ENCODE results near the gene S100A8.

S100A8 gene

DNA sequence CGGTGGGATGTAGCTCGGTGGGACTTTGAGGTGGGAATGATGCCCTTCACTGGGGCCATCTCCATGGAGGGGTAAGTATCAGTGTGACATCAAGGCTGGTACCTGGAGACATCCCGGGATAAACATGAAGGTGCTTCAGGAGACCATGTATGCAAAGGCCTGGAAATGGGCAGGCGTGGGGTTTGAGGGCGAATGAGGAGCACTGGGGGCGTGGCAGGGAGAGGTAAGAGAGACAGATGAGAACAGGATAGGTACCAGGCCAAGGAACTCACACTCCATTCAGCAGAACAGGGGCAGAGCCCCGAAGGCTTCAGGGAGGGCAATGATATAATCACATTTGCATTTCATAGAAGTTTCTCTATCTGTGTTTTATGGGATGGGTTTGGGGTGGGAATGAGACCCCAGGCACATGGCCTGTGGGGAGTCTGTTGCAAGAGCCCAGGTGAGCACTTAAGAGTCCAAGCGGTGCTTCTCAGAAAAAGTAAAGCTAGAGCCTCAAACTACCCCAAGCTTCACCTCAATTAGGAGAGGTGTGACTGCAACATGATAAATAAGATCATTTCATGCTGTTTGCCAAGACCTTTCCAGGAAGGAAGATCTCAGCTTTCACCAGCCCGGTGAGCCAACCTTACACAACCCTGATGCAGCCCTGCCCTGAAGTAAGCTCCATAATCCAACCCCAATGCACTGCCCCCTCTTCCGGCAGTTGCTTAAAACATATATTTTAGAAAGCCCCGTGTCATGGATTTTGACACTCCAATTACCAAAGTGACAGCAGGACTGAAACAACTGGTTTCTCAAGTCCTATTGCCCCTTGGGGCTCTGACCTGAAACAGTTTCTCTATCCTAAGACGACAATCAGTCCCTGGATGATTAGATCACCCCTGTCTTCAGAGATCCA lies 25.9 kb downstream of the S100A8 start:
- H3K27ac Mint-ChIP-seq, result no peak overlapping the region
- H3K36me3 Mint-ChIP-seq (ENCODE audit: low read depth), result no peaks in the 10 kb centered on the region
- H3K27me3 Mint-ChIP-seq, result no peaks in the 10 kb centered on the region
- no peaks in the 10 kb centered on the region for H3K4me1 Mint-ChIP-seq (ENCODE audit: low read depth)
- H3K9me3 Mint-ChIP-seq, result no peaks in the 10 kb centered on the region
- H3K4me3 Mint-ChIP-seq, result no peak overlapping the region

DNA sequence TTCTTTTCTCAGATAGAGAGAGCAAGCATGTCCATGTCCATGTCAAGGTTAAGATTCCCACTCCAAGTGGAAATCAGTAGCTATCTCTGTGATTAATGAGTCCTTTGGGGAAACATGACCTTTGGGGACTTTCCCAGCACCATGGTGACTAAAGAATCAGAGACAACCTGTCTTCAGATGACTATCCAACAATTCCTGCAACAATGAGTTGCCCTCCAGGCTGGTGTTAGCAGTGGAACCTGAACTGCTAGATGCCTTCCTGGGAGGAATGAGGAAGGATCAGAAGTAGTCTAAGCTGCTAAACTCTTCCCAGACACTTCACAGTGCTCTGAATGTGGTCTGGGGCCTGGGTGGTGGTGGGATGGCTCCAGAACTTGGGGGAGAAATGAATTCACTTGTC lies 26.7 kb downstream of the S100A8 start:
- no peaks in the 10 kb centered on the region for H3K9me3 Mint-ChIP-seq
- H3K27ac Mint-ChIP-seq, result no peak overlapping the region
- H3K4me1 Mint-ChIP-seq (ENCODE audit: low read depth), result no peaks in the 10 kb centered on the region
- no peaks in the 10 kb centered on the region for H3K27me3 Mint-ChIP-seq
- H3K4me3 Mint-ChIP-seq, result no peak overlapping the region
- H3K36me3 Mint-ChIP-seq (ENCODE audit: low read depth), result no peaks in the 10 kb centered on the region

DNA sequence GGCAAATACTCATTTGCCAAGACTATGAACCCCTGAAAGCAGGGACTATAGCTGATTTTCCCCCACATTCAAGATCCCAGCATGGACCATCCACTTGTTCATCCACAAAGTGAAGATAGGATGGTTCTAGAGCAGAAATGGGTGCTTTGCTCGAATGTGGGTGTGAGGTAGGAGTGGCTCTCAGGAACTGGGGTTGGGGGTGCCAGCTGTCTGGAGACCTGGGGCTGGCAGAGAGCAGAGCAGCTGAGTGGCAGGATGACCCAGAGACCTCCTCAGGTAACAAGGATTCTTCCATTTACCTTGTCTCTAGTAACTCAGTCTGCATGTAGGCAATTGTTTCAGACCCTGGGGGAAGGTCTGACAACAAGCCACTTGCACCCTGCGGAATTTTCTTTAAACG lies 27.2 kb downstream of the S100A8 start:
- H3K27me3 Mint-ChIP-seq, result no peaks in the 10 kb centered on the region
- H3K4me1 Mint-ChIP-seq (ENCODE audit: low read depth), result no peaks in the 10 kb centered on the region
- H3K9me3 Mint-ChIP-seq, result no peaks in the 10 kb centered on the region
- no peak overlapping the region for H3K4me3 Mint-ChIP-seq
- no peak overlapping the region for H3K27ac Mint-ChIP-seq
- no peaks in the 10 kb centered on the region for H3K36me3 Mint-ChIP-seq (ENCODE audit: low read depth)

DNA sequence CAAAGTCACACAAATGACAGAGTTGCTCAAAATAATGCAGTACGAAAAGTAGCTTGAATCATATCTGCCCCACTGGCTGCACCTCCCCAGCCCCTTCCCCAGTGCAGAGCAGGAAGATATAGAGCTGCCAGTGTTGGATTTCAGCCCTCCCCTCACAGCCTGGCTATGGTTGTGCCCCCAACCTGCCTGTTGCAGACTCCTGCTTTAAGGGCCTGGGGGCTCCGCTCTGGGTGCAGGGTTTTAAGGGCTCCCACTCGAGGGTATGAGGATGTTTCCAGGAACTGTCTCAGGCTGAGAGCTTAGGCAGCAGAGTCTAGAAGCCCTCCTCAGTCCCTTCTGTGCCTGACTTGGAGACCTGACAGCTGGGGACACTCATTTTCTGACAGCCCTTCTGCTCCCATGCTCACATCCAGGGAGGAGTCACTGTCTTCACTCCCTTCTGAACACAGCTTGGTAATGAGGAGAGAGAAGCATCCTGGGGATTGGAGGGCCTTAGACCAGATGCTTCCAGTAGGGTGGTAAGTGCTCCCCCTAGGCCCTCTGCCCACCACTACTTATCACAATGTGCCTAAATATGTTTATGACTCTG lies 28.6 kb downstream of the S100A8 start:
- H3K27me3 Mint-ChIP-seq, result no peaks in the 10 kb centered on the region

DNA sequence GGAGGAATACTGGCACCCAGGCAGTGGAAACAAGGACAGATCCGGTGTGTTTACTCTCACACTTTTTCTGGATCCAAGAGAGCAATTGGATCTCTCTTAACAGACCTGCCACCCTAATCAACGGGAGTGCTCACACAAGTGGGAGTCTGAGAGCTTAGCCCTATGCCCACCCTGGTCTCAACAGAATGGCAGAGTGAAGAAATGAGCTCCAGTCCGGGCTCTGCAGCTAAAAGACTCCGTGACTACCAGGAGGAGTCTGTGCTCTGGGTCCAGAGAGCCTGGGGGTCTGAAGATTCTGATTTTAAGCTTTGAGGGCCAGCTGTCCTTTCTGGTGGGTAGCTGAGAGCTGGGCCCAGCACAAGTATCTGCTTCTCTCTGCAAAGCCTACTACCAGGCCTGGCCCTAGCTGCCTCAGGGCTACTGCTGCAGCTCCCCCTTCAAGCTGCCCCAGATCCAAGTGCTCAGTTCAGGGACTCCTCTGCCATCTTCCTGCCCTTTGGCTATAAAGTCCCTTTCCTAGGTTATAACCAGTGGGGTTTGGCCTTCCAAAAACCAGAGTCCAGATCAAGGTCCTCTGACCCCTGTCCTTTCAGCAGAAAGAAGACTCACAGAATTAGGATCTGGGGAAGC lies 29.3 kb downstream of the S100A8 start:
- Mint-ChIP-seq H3K27ac (no peak overlapping the region), H3K4me1 (ENCODE audit: low read depth) (peaks cover 14% of the 10 kb centered on the region), H3K27me3 (no peaks in the 10 kb centered on the region), H3K4me3 (no peak overlapping the region), H3K36me3 (ENCODE audit: low read depth) (no peaks in the 10 kb centered on the region), H3K9me3 (no peaks in the 10 kb centered on the region)

More for the DNA sequence above, 28.6 kb downstream of the S100A8 start:
- Mint-ChIP-seq H3K27ac (no peak overlapping the region), H3K9me3 (no peaks in the 10 kb centered on the region), H3K4me1 (ENCODE audit: low read depth) (peaks cover 11% of the 10 kb centered on the region), H3K36me3 (ENCODE audit: low read depth) (no peaks in the 10 kb centered on the region), H3K4me3 (no peak overlapping the region)

DNA sequence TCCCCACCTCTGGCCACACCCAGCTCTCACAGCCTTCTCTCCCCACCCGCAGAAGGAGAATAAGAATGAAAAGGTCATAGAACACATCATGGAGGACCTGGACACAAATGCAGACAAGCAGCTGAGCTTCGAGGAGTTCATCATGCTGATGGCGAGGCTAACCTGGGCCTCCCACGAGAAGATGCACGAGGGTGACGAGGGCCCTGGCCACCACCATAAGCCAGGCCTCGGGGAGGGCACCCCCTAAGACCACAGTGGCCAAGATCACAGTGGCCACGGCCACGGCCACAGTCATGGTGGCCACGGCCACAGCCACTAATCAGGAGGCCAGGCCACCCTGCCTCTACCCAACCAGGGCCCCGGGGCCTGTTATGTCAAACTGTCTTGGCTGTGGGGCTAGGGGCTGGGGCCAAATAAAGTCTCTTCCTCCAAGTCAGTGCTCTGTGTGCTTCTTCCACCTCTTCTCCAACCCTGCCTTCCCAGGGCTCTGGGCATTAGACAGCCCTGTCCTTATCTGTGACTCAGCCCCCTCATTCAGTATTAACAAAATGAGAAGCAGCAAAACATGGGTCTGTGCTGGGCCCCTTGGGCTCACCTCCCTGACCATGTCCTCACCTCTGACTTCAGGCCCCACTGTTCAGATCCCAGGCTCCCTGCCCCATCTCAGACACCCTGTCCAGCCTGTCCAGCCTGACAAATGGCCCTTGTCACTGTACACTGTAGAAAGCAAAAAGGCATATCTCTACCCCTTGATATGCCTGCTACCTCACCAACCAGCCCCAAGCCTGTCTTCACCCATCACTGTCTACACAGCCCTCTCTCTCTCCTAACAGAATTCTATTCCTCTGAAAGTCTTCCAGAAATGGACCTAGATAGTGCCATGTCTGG lies 30.0 kb downstream of the S100A8 start:
- H3K36me3 Mint-ChIP-seq (ENCODE audit: low read depth), result no peaks in the 10 kb centered on the region

DNA sequence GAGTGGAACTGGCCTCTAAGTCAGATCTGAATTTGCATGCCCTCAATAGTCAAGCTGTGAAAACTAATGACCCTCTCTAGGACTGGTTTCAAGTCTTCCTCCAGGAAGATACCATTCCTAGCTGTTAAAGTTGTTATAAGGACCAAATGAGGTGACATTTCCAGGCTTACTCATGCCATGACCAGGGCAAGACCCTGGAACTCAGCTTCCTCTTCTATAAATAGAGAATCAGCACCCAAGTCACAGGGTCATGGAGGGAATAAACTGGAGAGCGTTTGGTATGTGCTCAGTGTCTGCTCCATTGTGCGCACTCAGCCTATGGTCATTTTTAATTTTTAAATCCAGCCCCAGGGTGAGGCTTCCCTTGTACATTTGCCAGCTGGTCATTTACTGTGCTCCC lies 30.7 kb downstream of the S100A8 start:
- Mint-ChIP-seq H3K4me3 (no peak overlapping the region), H3K9me3 (no peaks in the 10 kb centered on the region), H3K27me3 (peaks cover 5% of the 10 kb centered on the region), H3K27ac (no peak overlapping the region), H3K36me3 (ENCODE audit: low read depth) (no peaks in the 10 kb centered on the region), H3K4me1 (ENCODE audit: low read depth) (peaks cover 14% of the 10 kb centered on the region)

More for the DNA sequence above, 30.0 kb downstream of the S100A8 start:
- Mint-ChIP-seq H3K27ac (no peak overlapping the region), H3K4me1 (ENCODE audit: low read depth) (peaks cover 14% of the 10 kb centered on the region), H3K9me3 (no peaks in the 10 kb centered on the region), H3K4me3 (no peak overlapping the region), H3K27me3 (peaks cover 5% of the 10 kb centered on the region)

DNA sequence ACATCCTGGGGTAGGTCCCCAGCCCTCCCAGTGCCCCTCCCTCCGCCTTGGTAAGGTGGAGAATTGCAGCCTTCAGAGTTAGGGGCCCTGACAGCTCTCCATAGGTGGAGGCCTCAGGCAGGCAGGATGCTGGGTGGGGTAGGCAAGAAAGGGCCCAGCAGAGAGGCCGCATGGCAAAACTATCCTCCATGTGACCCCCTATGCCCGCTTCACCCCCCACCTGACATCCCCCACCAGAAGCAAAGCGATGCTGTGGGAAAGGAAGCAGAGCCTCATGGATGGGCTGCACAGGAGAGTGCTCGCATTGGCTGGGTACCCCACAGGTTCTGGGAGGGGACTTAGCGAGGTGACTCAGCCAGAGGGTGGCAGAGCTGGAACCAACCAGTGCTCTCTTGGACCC lies 31.6 kb downstream of the S100A8 start:
- Mint-ChIP-seq H3K9me3 (no peaks in the 10 kb centered on the region), H3K4me1 (ENCODE audit: low read depth) (peaks cover 14% of the 10 kb centered on the region), H3K36me3 (ENCODE audit: low read depth) (no peaks in the 10 kb centered on the region), H3K27ac (no peak overlapping the region), H3K27me3 (peaks cover 5% of the 10 kb centered on the region), H3K4me3 (no peak overlapping the region)

DNA sequence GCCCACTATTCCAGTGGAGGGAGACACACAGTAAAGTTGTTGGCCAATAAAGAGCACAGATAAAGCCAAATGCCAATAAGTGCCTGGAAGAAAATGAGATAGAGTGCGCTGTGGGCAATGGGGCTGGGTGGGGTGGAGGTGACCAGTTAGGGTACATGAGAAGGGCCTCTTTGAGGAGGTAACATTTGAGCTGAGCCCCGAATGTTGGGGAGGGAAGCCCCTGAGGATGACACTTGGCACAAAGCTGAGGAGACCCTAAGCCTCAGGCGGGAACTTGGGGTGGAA lies 32.2 kb downstream of the S100A8 start:
- H3K4me1 Mint-ChIP-seq (ENCODE audit: low read depth), result peaks cover 14% of the 10 kb centered on the region
- peaks cover 5% of the 10 kb centered on the region for H3K27me3 Mint-ChIP-seq
- H3K9me3 Mint-ChIP-seq, result no peaks in the 10 kb centered on the region
- H3K27ac Mint-ChIP-seq, result no peak overlapping the region
- no peak overlapping the region for H3K4me3 Mint-ChIP-seq
- no peaks in the 10 kb centered on the region for H3K36me3 Mint-ChIP-seq (ENCODE audit: low read depth)

DNA sequence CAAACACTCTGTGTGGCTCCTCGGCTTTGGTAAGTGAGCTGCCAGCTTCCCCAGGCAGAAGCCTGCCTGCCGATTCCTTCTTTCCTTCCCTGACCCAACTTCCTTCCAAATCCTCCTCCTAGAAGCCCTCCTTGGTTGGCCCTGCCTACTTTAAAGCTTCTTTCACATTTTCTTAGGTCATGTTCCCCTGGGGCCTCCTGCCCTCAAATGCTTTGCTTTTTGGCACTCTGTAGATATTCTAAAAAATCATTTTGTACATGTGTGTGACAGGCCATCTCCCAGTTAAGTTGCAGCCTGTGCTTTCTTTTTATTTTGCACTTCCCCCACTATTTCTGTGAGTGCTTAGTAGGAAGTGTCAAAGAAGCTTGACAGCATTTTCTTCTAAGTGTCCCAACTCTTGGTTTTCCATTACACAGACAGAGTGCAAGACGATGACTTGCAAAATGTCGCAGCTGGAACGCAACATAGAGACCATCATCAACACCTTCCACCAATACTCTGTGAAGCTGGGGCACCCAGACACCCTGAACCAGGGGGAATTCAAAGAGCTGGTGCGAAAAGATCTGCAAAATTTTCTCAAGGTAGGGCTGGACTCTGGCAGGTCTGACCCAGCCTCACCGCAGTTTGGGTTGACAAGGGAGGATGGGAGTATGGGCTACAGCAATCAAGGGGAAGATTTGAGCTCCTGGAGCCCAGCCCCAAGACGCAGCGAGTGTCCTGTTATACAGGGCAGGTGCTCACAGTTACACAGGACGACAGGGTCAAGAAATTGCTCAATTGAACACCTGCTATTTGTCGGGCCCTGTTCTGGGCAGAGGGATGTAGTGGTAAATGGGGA lies 32.8 kb downstream of the S100A8 start, which contains the start of gene S100A9:
Gene S100A9, plus strand, starts transcription at position 2 of the 838 bp plus-strand sequence. Its CDS starts 430 bp downstream, at position 432.
- Mint-ChIP-seq H3K36me3 (ENCODE audit: low read depth) (no peaks in the 10 kb centered on the region), H3K27ac (no peak within 1 kb of the TSS), H3K9me3 (no peaks in the 10 kb centered on the region), H3K27me3 (peaks cover 5% of the 10 kb centered on the region), H3K4me1 (ENCODE audit: low read depth) (peaks cover 14% of the 10 kb centered on the region), H3K4me3 (no peak within 1 kb of the TSS)

DNA sequence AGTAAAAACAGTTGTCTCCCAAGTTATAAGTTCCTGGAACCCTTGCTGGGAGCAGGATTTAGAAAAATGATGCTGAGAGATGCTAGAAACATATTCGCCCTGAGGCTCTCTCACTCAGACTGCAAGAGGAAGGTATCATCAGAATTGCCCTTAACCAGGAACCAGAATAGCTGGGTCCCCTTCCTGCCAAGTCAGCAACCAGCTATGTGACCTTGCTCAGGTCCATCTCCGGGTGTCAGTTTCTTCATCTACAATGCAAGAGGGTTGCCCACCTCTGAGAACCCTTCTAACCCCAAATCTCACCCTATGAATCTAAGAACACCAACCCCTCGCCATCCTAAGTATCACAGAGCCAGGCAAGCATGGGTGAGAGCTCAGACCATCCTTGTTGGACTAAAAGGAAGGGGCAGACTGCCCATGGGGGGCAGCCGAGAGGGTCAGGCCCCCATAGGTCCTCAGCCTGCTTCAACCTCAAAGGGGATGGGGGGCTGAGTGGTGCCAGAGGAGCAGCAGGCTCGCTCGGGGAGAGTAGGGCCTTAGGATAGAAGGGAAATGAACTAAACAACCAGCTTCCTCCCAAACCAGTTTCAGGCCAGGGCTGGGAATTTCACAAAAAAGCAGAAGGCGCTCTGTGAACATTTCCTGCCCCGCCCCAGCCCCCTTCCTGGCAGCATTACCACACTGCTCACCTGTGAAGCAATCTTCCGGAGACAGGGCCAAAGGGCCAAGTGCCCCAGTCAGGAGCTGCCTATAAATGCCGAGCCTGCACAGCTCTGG lies 33.6 kb downstream of the S100A8 start:
- H3K36me3 Mint-ChIP-seq (ENCODE audit: low read depth), result no peaks in the 10 kb centered on the region
- peaks cover 14% of the 10 kb centered on the region for H3K4me1 Mint-ChIP-seq (ENCODE audit: low read depth)
- H3K27me3 Mint-ChIP-seq, result peaks cover 5% of the 10 kb centered on the region
- no peaks in the 10 kb centered on the region for H3K9me3 Mint-ChIP-seq
- H3K27ac Mint-ChIP-seq, result no peak overlapping the region
- H3K4me3 Mint-ChIP-seq, result no peak overlapping the region

DNA sequence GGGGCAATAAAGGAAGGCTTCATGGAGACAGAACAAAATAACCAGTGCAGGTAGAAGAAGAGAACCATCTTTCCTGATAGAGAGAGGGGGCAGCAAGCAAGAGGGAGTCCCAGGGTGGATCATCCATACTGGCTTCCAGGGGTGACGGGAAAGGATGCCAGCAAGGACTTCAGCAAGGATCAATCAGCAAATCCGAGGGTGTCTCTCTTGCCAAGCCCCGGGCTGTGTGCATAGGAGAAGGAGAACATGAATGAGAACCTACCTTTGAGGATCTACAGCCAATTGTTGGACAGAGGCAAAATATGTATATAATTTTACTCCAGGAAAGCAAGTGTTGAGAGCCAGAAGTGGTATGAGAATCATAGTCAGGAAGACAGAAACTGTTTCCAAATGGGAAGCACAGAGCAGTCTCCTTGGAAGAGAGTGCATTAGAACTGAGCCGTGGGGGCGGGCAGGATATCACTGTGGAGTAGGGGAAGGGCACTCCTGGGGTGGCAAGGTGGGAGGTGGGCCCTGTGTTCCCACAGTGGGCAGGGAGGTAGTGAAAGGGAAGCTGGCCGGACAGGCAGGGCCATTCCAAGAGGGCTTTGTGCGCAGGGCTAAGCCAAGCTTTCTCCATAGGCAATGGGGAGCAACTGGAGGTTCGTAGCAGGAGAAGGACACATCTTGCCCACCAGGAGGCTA lies 34.3 kb downstream of the S100A8 start:
- H3K4me3 Mint-ChIP-seq, result no peak overlapping the region
- H3K27me3 Mint-ChIP-seq, result peaks cover 5% of the 10 kb centered on the region
- H3K9me3 Mint-ChIP-seq, result no peaks in the 10 kb centered on the region
- H3K36me3 Mint-ChIP-seq (ENCODE audit: low read depth), result no peaks in the 10 kb centered on the region
- no peak overlapping the region for H3K27ac Mint-ChIP-seq
- H3K4me1 Mint-ChIP-seq (ENCODE audit: low read depth), result peaks cover 14% of the 10 kb centered on the region

DNA sequence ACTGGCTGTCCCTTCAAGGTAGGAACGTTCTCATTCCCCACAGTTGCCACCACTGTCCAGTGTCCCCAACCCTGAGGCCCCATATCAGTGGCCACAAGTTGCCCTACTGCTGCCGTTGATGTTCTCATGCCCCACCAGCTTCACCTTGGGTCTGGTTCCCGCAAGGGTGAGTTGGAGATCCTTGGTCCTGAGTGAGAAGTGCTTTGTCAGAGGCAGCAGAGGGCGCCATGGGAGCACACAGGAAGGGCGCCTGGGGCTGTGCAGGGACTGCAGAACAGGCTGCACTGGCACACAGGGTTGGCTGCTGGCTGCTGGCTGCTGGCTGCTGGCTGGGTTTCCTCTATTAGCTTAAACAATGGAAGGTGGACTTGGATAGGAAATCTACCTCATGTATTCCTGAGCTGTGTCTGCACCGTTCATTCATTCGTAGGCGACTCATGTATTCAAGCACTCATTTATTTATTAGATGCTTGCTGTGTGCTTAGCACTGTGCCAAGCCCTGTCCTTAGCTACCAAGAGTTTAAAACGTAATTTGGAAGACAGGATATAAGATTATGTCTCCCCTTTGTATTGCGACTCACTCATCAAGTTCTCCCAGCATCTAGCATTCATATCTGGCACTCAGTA lies 35.3 kb downstream of the S100A8 start:
- Mint-ChIP-seq H3K9me3 (no peaks in the 10 kb centered on the region), H3K4me3 (no peak overlapping the region), H3K36me3 (ENCODE audit: low read depth) (no peaks in the 10 kb centered on the region), H3K27me3 (peaks cover 5% of the 10 kb centered on the region), H3K27ac (no peak overlapping the region), H3K4me1 (ENCODE audit: low read depth) (peaks cover 14% of the 10 kb centered on the region)
